Measurements from ENCODE around the gene HUWE1.

GRCh38 chrX:53674581-53674980, 11.9 kb downstream of the HUWE1 start:
- TF ChIP-seq POLR2A (IDR thresholded peaks at IDR 0.05) (no peak), POLR2AphosphoS5 (IDR thresholded peaks at IDR 0.05) (no peak)
- TF ChIP-seq, protein P1, sequence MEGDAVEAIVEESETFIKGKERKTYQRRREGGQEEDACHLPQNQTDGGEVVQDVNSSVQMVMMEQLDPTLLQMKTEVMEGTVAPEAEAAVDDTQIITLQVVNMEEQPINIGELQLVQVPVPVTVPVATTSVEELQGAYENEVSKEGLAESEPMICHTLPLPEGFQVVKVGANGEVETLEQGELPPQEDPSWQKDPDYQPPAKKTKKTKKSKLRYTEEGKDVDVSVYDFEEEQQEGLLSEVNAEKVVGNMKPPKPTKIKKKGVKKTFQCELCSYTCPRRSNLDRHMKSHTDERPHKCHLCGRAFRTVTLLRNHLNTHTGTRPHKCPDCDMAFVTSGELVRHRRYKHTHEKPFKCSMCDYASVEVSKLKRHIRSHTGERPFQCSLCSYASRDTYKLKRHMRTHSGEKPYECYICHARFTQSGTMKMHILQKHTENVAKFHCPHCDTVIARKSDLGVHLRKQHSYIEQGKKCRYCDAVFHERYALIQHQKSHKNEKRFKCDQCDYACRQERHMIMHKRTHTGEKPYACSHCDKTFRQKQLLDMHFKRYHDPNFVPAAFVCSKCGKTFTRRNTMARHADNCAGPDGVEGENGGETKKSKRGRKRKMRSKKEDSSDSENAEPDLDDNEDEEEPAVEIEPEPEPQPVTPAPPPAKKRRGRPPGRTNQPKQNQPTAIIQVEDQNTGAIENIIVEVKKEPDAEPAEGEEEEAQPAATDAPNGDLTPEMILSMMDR (IDR thresholded peaks at IDR 0.05 in 8 of 11, conservative IDR thresholded peaks at IDR 0.05 in 3 of 11), result no peak
